Activated CD8-positive, alpha-beta memory T cell treated with anti-CD3 and anti-CD28 coated beads, Interleukin-2, amount 50 U/mL, for 48 hours (primary cell): Measurements from ENCODE around the gene WHAMM.

ENCODE experiments used
- DNase-seq: peaks from one replicate; pipeline ENCODE4 v3.0.0-alpha.2; 2020

Gene WHAMM

GRCh38 chr15:82871832-82872484, 62.5 kb downstream of the WHAMM start:
- DNase-seq = no peak

GRCh38 chr15:82873000-82873680, 63.7 kb downstream of the WHAMM start:
- DNase-seq = no peak

GRCh38 chr15:82874267-82874666, 64.8 kb downstream of the WHAMM start:
- DNase-seq = no peak

- DNase-seq = no peak
Observed at GRCh38 chr15:82874961-82875360, 65.5 kb downstream of the WHAMM start.

- no peak for DNase-seq
Observed at GRCh38 chr15:82875411-82876003, 66.1 kb downstream of the WHAMM start.

GRCh38 chr15:82877825-82878224, 68.4 kb downstream of the WHAMM start:
- DNase-seq = no peak

GRCh38 chr15:82878325-82878724, 68.9 kb downstream of the WHAMM start:
- no peak for DNase-seq

- no peak for DNase-seq
Observed at GRCh38 chr15:82880704-82881103, 71.3 kb downstream of the WHAMM start.

- DNase-seq = no peak
Observed at GRCh38 chr15:82881747-82882146, 72.3 kb downstream of the WHAMM start.

- no peak for DNase-seq
Observed at GRCh38 chr15:82882273-82882928, 73.0 kb downstream of the WHAMM start.
